Fibroblast of pulmonary artery (primary cell): ENCODE measurements around the gene RNU7-1.

Experiments
- DNase-seq: peaks from one replicate; pipeline ENCODE4 v3.0.0-alpha.2; 2010; ENCODE audit warnings: low read depth
- H3K4me3 ChIP-seq: replicated peaks from 2 replicates; pipeline ENCODE4 v1.5.1; 2011; ENCODE audit warnings: low read depth, mild to moderate bottlenecking, control low read depth, low read length, moderate library complexity
- CTCF ChIP-seq: IDR thresholded peaks from 2 replicates; pipeline ENCODE4 v1.5.1; 2011; ENCODE audit warnings: mild to moderate bottlenecking, control low read depth, low read length, inconsistent platforms; ENCODE audit errors: missing control alignments

RNU7-1 gene

GRCh38 chr12:6935371-6936193 is 8.0 kb upstream of the RNU7-1 start:
- TF ChIP-seq CTCF = no peak
- no peak overlapping the region for H3K4me3 ChIP-seq
- DNase-seq = peak; percentile 64

- TF ChIP-seq CTCF = no peak
- no peak overlapping the region for H3K4me3 ChIP-seq
- no peak for DNase-seq
These were observed 7.4 kb upstream of the RNU7-1 start for GRCh38 chr12:6936194-6936635.

- H3K4me3 ChIP-seq = peak overlapping the region; percentile 52
- no peak for DNase-seq
- no peak for TF ChIP-seq CTCF
These were observed 6.8 kb upstream of the RNU7-1 start for GRCh38 chr12:6936636-6937480.

GRCh38 chr12:6937481-6938352 is 5.9 kb upstream of the RNU7-1 start:
- H3K4me3 ChIP-seq = peak overlapping the region; percentile 52
- peak; percentile 95 for DNase-seq
- peak; percentile 93 for TF ChIP-seq CTCF

- H3K4me3 ChIP-seq = peak overlapping the region; percentile 52
- no peak for TF ChIP-seq CTCF
- no peak for DNase-seq
These were observed 5.0 kb upstream of the RNU7-1 start for GRCh38 chr12:6938353-6939190.

- no peak for DNase-seq
- TF ChIP-seq CTCF = no peak
- H3K4me3 ChIP-seq = no peak overlapping the region
These were observed 4.5 kb upstream of the RNU7-1 start for GRCh38 chr12:6939191-6939540.
